HCT116 (cell line): ENCODE results near the gene MIB2.

Source experiments
- ATF3 ChIP-seq: IDR thresholded peaks from 2 replicates; pipeline ENCODE4 v1.6.1; 2012
- CEBPB ChIP-seq: IDR thresholded peaks from 2 replicates; pipeline ENCODE4 v1.6.1; 2012; ENCODE audit warnings: low read depth
- CTCF ChIP-seq, 3 experiments: fragments of 200-600 bp in 1 of 3; sonication (generic) in 1 of 3; IDR thresholded peaks in 2 of 3; conservative IDR thresholded peaks in 1 of 3; 2 replicates each; pipeline ENCODE4 v1.5.1; 2012 to 2017; ENCODE audit warnings: low read depth in 2 of 3, low read length in 2 of 3, antibody characterized with exemption in 1 of 3, borderline replicate concordance in 1 of 3, control low read depth in 1 of 3, mild to moderate bottlenecking in 1 of 3, mixed read lengths in 1 of 3, mixed run types in 1 of 3, moderate library complexity in 1 of 3; ENCODE audit not compliant: insufficient read depth in 1 of 3
- EGR1 ChIP-seq: IDR thresholded peaks from 2 replicates; pipeline ENCODE4 v1.6.1; 2012; ENCODE audit warnings: low read depth
- JUND ChIP-seq: IDR thresholded peaks from 2 replicates; pipeline ENCODE4 v1.6.1; 2012
- POLR2A ChIP-seq: IDR thresholded peaks from 2 replicates; pipeline ENCODE4 v1.7.0; 2011; ENCODE audit warnings: borderline replicate concordance; ENCODE audit not compliant: insufficient read depth, insufficient read length; ENCODE audit errors: extremely low read depth
- REST ChIP-seq: IDR thresholded peaks from 2 replicates; pipeline ENCODE4 v1.6.1; 2012; ENCODE audit warnings: low read depth

GRCh38 chr1:1600861-1601563, 14.3 kb upstream of the MIB2 start:
- TF ChIP-seq CEBPB = no peak
- no peak for TF ChIP-seq CTCF (IDR thresholded peaks at IDR 0.05 in 2 of 3, conservative IDR thresholded peaks at IDR 0.05 in 1 of 3; ENCODE audit: borderline replicate concordance in 1 of 3, insufficient read depth in 1 of 3, low read depth in 2 of 3, low read length in 2 of 3)
- no peak for TF ChIP-seq POLR2A
- TF ChIP-seq REST = no peak
- TF ChIP-seq JUND = no peak
- TF ChIP-seq ATF3 = no peak
- TF ChIP-seq EGR1 = no peak
